Loucy (cell line): ENCODE measurements around the gene HELZ.

Experiments used
- H2AFZ ChIP-seq: fragments of 200-600 bp; sonication (generic); 2 replicates; pipeline ENCODE4 v1.6.0; 2016; ENCODE audit warnings: antibody characterized with exemption, mild to moderate bottlenecking, low read length, moderate library complexity
- H3F3A ChIP-seq: fragments of 200-600 bp; 2 replicates; pipeline ENCODE4 v1.6.0; 2016; ENCODE audit warnings: antibody characterized with exemption, low read depth, mild to moderate bottlenecking
- H3K27me3 ChIP-seq: fragments of 200-600 bp; sonication (generic); 2 replicates; pipeline ENCODE4 v1.6.1; 2014; ENCODE audit warnings: low read length, mild to moderate bottlenecking; ENCODE audit not compliant: insufficient read depth, poor library complexity, severe bottlenecking
- H3K36me3 ChIP-seq: fragments of 200-600 bp; sonication (generic); 2 replicates; pipeline ENCODE4 v1.6.1; 2016; ENCODE audit warnings: low read length; ENCODE audit not compliant: insufficient read depth
- H3K4me1 ChIP-seq: fragments of 200-600 bp; sonication (generic); 2 replicates; pipeline ENCODE4 v1.5.1; 2014; ENCODE audit warnings: low read length, mild to moderate bottlenecking; ENCODE audit not compliant: insufficient read depth, poor library complexity, severe bottlenecking
- H3K4me2 ChIP-seq: fragments of 200-600 bp; sonication (generic); 2 replicates; pipeline ENCODE4 v1.6.0; 2014; ENCODE audit warnings: antibody characterized with exemption, low read length, low read depth, mild to moderate bottlenecking; ENCODE audit not compliant: poor library complexity, severe bottlenecking
- H3K4me3 ChIP-seq: fragments of 200-600 bp; sonication (generic); 2 replicates; pipeline ENCODE4 v1.5.1; 2014; ENCODE audit warnings: low read length, mild to moderate bottlenecking, mixed read lengths; ENCODE audit not compliant: poor library complexity, severe bottlenecking
- H3K79me2 ChIP-seq: fragments of 200-600 bp; sonication (generic); 2 replicates; pipeline ENCODE4 v1.6.1; 2014; ENCODE audit warnings: low read length; ENCODE audit not compliant: insufficient read depth
- H3K9ac ChIP-seq: fragments of 200-600 bp; sonication (generic); 2 replicates; pipeline ENCODE4 v1.6.0; 2014; ENCODE audit warnings: mild to moderate bottlenecking, low read depth, low read length, moderate library complexity; ENCODE audit not compliant: poor library complexity, severe bottlenecking
- H3K9me2 ChIP-seq: fragments of 200-600 bp; sonication (generic); replicated peaks from 2 replicates; pipeline ENCODE4 v1.6.1; 2016; ENCODE audit warnings: low read depth, low read length, mixed read lengths
- H3K9me3 ChIP-seq: fragments of 200-600 bp; sonication (generic); 2 replicates; pipeline ENCODE4 v1.6.1; 2014; ENCODE audit warnings: mild to moderate bottlenecking, antibody characterized with exemption, low read length, low read depth; ENCODE audit not compliant: insufficient read depth
- H4K20me1 ChIP-seq: fragments of 200-600 bp; sonication (generic); 2 replicates; pipeline ENCODE4 v1.6.0; 2014; ENCODE audit warnings: antibody characterized with exemption, low read length, mild to moderate bottlenecking; ENCODE audit not compliant: insufficient read depth, poor library complexity, severe bottlenecking
- CTCF ChIP-seq: fragments of 200-600 bp; sonication (generic); conservative IDR thresholded peaks from 2 replicates; pipeline ENCODE4 v1.5.1; 2014; ENCODE audit warnings: mild to moderate bottlenecking, antibody characterized with exemption, low read length
- EZH2phosphoT487 ChIP-seq: fragments of 200-600 bp; IDR thresholded peaks from 2 replicates; pipeline ENCODE4 v1.6.1; 2018; ENCODE audit warnings: antibody characterized with exemption, mild to moderate bottlenecking, moderate library complexity, borderline replicate concordance

HELZ gene

GRCh38 chr17:67124450-67125148 is 120.4 kb downstream of the HELZ start:
- no peak overlapping the region for H2AFZ ChIP-seq
- H3K36me3 ChIP-seq = peaks cover 55% of the 10 kb centered on the region; the same call in 1 of the 2 replicates
- H3K9ac ChIP-seq = no peak overlapping the region
- H3K9me2 ChIP-seq = no peaks in the 10 kb centered on the region
- no peak overlapping the region for H3K4me2 ChIP-seq
- no peaks in the 10 kb centered on the region for H3K79me2 ChIP-seq
- H3K4me1 ChIP-seq = no peaks in the 10 kb centered on the region
- no peak overlapping the region for H3K4me3 ChIP-seq
- H3K9me3 ChIP-seq = no peaks in the 10 kb centered on the region
- H3F3A ChIP-seq = no peaks in the 10 kb centered on the region; the same call in 1 of the 2 replicates
- no peak for TF ChIP-seq EZH2phosphoT487
- no peak for TF ChIP-seq CTCF
- no peaks in the 10 kb centered on the region for H4K20me1 ChIP-seq
- H3K27me3 ChIP-seq = no peaks in the 10 kb centered on the region

GRCh38 chr17:67123699-67124098 is 121.3 kb downstream of the HELZ start:
- Histone ChIP-seq H2AFZ (no peak overlapping the region), H3K9me3 (no peaks in the 10 kb centered on the region), H3K9me2 (no peaks in the 10 kb centered on the region), H3K4me1 (no peaks in the 10 kb centered on the region), H3K4me2 (no peak overlapping the region), H3F3A (no peaks in the 10 kb centered on the region; the same call in 1 of the 2 replicates), H3K36me3 (peaks cover 63% of the 10 kb centered on the region; the same call in 1 of the 2 replicates), H3K4me3 (no peak overlapping the region), H3K9ac (no peak overlapping the region), H3K27me3 (no peaks in the 10 kb centered on the region), H3K79me2 (no peaks in the 10 kb centered on the region), H4K20me1 (no peaks in the 10 kb centered on the region)
- no peak for TF ChIP-seq EZH2phosphoT487
- TF ChIP-seq CTCF = no peak

GRCh38 chr17:67121316-67121891 is 123.6 kb downstream of the HELZ start:
- Histone ChIP-seq H3K9me2 (no peaks in the 10 kb centered on the region), H2AFZ (no peak overlapping the region), H3K27me3 (no peaks in the 10 kb centered on the region), H3K79me2 (no peaks in the 10 kb centered on the region), H3F3A (no peaks in the 10 kb centered on the region), H3K4me2 (no peak overlapping the region), H3K4me1 (no peaks in the 10 kb centered on the region), H3K36me3 (peaks cover 76% of the 10 kb centered on the region; the same call in 1 of the 2 replicates), H3K9me3 (0 out of 2 replicates have a peak, but pooled peaks cover 4% of the 10 kb centered on the region), H4K20me1 (no peaks in the 10 kb centered on the region), H3K4me3 (no peak overlapping the region), H3K9ac (no peak overlapping the region)
- TF ChIP-seq EZH2phosphoT487 (no peak), CTCF (no peak)
